Stimulated activated memory B cell treated with anti-CD40 and anti-IgM and Interleukin-4, amounts not matched to agents 10 μg/mL and 1 μg/mL and 100 μg/mL, for 72 hours (primary cell): ENCODE results near the gene GSTA4.
"Not testable (repeated sequence)": the region's sequence is repeated elsewhere in the genome, so short reads cannot be mapped to it uniquely, and the experiment has no call there.

Source experiments
- ATAC-seq: fragments of 150-1000 bp; cut with Tn5 transposase; 2 replicates; pipeline ENCODE4 v1.10.0; 2021
- H3K27ac Mint-ChIP-seq: one replicate; pipeline ENCODE4 v1.8.0; 2022; ENCODE audit warnings: mild to moderate bottlenecking, mixed read lengths
- H3K27me3 Mint-ChIP-seq: one replicate; pipeline ENCODE4 v1.8.0; 2022; ENCODE audit warnings: mixed read lengths
- H3K36me3 Mint-ChIP-seq: one replicate; pipeline ENCODE4 v1.8.0; 2022; ENCODE audit warnings: mixed read lengths
- H3K4me1 Mint-ChIP-seq: one replicate; pipeline ENCODE4 v1.8.0; 2022; ENCODE audit warnings: mixed read lengths
- H3K4me3 Mint-ChIP-seq: one replicate; pipeline ENCODE4 v1.8.0; 2022; ENCODE audit warnings: mild to moderate bottlenecking, moderate library complexity, mixed read lengths
- H3K9me3 Mint-ChIP-seq: one replicate; pipeline ENCODE4 v1.8.0; 2022; ENCODE audit warnings: mixed read lengths

GSTA4 gene

GRCh38 chr6:52965380-52965779 is 29.7 kb downstream of the GSTA4 start:
- H3K4me1 Mint-ChIP-seq = peaks cover 7% of the 10 kb centered on the region
- no peak overlapping the region for H3K4me3 Mint-ChIP-seq
- H3K27ac Mint-ChIP-seq = no peak overlapping the region
- H3K9me3 Mint-ChIP-seq = no peaks in the 10 kb centered on the region
- no peaks in the 10 kb centered on the region for H3K36me3 Mint-ChIP-seq
- no peak for ATAC-seq
- H3K27me3 Mint-ChIP-seq = no peaks in the 10 kb centered on the region

DNA sequence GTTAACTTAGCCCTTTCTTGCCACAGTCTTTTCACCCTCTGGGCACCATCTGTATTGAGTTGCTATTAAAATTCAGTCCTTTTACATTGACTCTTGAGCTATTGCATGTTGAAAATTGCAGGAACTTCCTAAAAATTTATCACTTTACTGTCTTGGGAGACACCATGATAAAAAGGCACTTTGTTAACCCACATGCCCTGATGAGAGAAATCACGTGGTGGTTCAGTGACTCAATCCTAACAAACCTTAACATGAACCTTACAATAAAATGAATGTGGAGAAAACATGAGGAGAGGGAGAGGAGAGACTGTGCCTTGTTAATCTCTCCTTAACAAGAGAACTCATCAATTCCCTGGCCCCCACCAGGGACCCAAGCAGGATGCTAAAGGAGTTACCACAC is 30.8 kb downstream of the GSTA4 start:
- H3K4me3 Mint-ChIP-seq = no peak overlapping the region
- no peaks in the 10 kb centered on the region for H3K27me3 Mint-ChIP-seq
- H3K36me3 Mint-ChIP-seq = no peaks in the 10 kb centered on the region
- H3K27ac Mint-ChIP-seq = no peak overlapping the region
- H3K4me1 Mint-ChIP-seq = no peaks in the 10 kb centered on the region
- ATAC-seq = no peak
- no peaks in the 10 kb centered on the region for H3K9me3 Mint-ChIP-seq

- H3K27ac Mint-ChIP-seq = no peak overlapping the region
- ATAC-seq = no peak
- no peaks in the 10 kb centered on the region for H3K36me3 Mint-ChIP-seq
- H3K9me3 Mint-ChIP-seq = no peaks in the 10 kb centered on the region
- H3K4me1 Mint-ChIP-seq = no peaks in the 10 kb centered on the region
- H3K4me3 Mint-ChIP-seq = no peak overlapping the region
- H3K27me3 Mint-ChIP-seq = no peaks in the 10 kb centered on the region
Observed at GRCh38 chr6:52962701-52963100, 32.4 kb downstream of the GSTA4 start.

GRCh38 chr6:52961022-52961421 is 34.1 kb downstream of the GSTA4 start:
- not testable (repeated sequence) for ATAC-seq, H3K27me3 Mint-ChIP-seq, H3K4me3 Mint-ChIP-seq, H3K36me3 Mint-ChIP-seq, H3K27ac Mint-ChIP-seq, H3K9me3 Mint-ChIP-seq, H3K4me1 Mint-ChIP-seq

- not testable (repeated sequence) for H3K27ac Mint-ChIP-seq, H3K27me3 Mint-ChIP-seq, H3K9me3 Mint-ChIP-seq, ATAC-seq, H3K4me3 Mint-ChIP-seq, H3K4me1 Mint-ChIP-seq, H3K36me3 Mint-ChIP-seq
Observed at GRCh38 chr6:52960211-52960610, 34.9 kb downstream of the GSTA4 start.

DNA sequence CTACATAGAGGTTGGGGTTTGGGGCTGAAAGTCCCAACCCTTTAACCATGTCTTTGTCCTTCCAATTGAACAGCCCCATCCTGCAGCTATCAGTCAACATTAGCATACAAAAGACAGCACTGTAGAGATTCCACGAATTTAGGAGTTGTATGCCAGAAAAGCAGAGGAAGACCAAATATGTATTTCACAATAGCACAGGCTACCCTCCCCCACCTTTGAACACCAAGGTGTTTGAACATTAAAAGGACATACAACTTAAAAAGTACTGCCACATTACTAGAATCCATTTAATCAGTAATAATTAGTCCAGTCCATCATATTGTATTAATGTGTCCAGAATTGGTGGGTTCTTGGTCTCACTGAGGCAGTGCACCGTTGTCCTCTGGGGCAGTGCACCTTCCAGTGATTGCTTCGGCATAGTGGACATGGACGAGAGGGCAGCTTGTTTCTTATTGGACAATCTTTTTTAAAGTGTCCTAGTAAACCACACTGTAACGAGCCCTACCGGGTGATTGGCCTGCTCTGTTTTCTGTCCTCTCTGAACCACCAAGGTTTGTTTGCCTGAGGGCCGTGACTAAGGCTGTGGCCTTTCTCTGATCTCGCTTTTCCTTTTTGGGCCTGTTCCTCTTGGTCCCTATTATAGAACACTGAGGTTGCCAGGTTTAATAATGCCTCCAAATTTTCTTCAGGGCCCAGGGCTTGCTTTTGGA is 36.4 kb downstream of the GSTA4 start:
- no peaks in the 10 kb centered on the region for H3K36me3 Mint-ChIP-seq
- H3K4me3 Mint-ChIP-seq = no peak overlapping the region

GRCh38 chr6:52955871-52956270 is 39.2 kb downstream of the GSTA4 start:
- Mint-ChIP-seq H3K27ac (no peak overlapping the region), H3K4me3 (no peak overlapping the region), H3K36me3 (no peaks in the 10 kb centered on the region), H3K4me1 (no peaks in the 10 kb centered on the region), H3K9me3 (no peaks in the 10 kb centered on the region), H3K27me3 (no peaks in the 10 kb centered on the region)
- no peak for ATAC-seq

More for the DNA sequence above, 36.4 kb downstream of the GSTA4 start:
- no peaks in the 10 kb centered on the region for H3K27me3 Mint-ChIP-seq
- H3K9me3 Mint-ChIP-seq = no peaks in the 10 kb centered on the region
- no peak for ATAC-seq
- H3K4me1 Mint-ChIP-seq = no peaks in the 10 kb centered on the region
- no peak overlapping the region for H3K27ac Mint-ChIP-seq

GRCh38 chr6:52953911-52954839 is 40.9 kb downstream of the GSTA4 start:
- H3K4me1 Mint-ChIP-seq = no peaks in the 10 kb centered on the region
- ATAC-seq = no peak
- no peaks in the 10 kb centered on the region for H3K27me3 Mint-ChIP-seq
- no peaks in the 10 kb centered on the region for H3K36me3 Mint-ChIP-seq
- H3K9me3 Mint-ChIP-seq = no peaks in the 10 kb centered on the region
- no peak overlapping the region for H3K4me3 Mint-ChIP-seq
- no peak overlapping the region for H3K27ac Mint-ChIP-seq

DNA sequence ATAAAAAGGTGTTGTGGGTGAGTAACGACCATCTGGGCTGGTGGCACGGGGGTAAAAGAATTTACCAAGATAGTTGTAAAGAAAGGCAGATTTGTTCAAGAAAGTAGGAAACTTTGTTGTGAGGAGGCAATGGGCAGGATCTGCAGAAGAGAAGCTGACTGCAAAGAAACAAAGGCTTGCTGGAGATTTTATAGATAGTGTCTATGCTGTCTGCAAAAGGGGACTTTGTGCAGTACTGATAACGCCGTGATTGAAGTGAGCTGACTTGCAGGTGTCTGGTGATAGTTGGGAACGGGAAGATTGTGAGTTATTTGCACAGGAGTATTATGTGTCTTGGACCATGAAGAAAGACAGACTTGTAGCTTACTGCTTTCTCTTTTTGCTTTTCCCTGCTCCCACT is 48.8 kb downstream of the GSTA4 start:
- Mint-ChIP-seq H3K27ac (no peak overlapping the region), H3K36me3 (no peaks in the 10 kb centered on the region), H3K9me3 (no peaks in the 10 kb centered on the region), H3K27me3 (peaks cover 46% of the 10 kb centered on the region), H3K4me1 (no peaks in the 10 kb centered on the region), H3K4me3 (no peak overlapping the region)
- ATAC-seq = no peak

DNA sequence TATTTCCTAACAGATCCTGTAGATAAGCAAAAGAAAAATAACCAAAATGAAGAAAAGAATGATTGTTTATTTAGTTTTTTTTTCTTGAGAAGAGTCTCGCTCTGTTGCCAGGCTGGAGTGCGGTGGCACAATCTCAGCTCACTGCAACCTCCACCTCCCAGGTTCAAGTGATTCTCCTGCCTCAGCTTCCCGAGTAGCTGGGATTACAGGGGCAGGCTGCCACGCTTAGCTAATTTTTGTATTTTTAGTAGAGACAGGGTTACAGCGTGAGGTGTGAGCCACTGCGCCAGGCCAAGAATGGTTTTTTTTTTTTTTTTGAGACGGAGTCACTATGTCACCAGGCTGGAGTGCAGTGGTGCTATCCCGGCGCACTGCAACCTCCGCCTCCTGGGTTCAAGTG is 52.3 kb downstream of the GSTA4 start:
- ATAC-seq, H3K27ac Mint-ChIP-seq, H3K4me3 Mint-ChIP-seq, H3K36me3 Mint-ChIP-seq, H3K4me1 Mint-ChIP-seq, H3K9me3 Mint-ChIP-seq: not testable (repeated sequence)
- peaks cover 35% of the 10 kb centered on the region for H3K27me3 Mint-ChIP-seq

DNA sequence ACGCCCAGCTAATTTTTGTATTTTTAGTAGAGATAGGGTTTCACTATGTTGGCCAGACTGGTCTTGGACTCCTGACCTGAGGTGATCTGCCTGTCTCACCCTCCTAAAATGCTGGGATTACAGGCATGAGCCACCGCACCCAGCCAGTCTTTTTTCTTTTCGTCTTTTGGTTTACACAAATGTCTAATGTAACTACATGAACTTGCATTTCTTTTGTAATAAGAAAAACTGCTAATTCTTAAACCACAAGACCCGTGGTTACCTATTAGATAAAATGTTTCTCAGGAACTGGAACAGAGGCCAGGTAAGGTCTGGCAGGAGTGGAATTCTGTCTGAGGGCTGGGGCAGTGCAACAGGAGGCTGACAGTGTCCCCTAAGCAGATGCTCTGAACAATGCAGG is 52.9 kb downstream of the GSTA4 start:
- Mint-ChIP-seq H3K4me3 (no peak overlapping the region), H3K27me3 (peaks cover 32% of the 10 kb centered on the region), H3K9me3 (no peaks in the 10 kb centered on the region), H3K27ac (no peak overlapping the region), H3K36me3 (no peaks in the 10 kb centered on the region), H3K4me1 (no peaks in the 10 kb centered on the region)
- no peak for ATAC-seq

DNA sequence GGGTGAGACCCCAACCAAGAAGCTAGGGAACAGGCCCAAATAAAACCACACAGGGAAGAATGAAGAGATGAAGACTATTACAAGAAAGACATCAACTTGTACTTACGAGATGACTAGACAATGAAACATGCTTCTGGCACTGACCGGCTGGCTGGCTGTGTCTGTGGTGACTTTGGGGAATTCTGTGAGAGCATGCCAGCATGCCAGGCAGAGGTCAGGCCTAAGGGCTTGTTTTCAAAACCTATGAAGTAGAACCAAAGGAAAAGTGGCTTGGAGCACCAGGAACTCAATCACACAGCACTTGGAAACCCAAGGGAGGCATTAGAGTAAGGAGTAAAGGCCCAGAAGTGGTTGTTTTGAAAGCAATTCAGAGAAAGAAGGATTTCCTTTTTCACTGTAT is 57.2 kb downstream of the GSTA4 start:
- H3K9me3 Mint-ChIP-seq = no peaks in the 10 kb centered on the region
- peaks cover 9% of the 10 kb centered on the region for H3K27me3 Mint-ChIP-seq
- H3K4me1 Mint-ChIP-seq = no peaks in the 10 kb centered on the region
- no peak overlapping the region for H3K4me3 Mint-ChIP-seq
- H3K36me3 Mint-ChIP-seq = no peaks in the 10 kb centered on the region
- no peak for ATAC-seq
- no peak overlapping the region for H3K27ac Mint-ChIP-seq

DNA sequence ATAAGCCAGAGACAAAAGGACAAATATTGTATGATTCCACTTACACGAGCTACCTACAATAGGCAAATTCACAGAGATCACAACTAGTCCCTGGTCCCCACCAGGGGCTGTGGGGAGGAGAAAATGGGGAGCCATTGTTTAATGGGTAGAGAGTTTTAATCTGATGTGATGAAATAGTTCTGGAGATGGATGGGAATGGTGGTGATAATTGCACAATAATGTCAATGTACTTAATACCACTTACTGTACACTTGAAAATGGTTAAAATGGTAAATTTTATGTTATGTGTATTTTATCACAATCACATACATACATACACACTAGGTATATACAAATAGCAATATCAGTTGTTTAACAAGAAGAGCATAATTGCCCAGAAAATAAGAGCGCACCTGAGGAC is 61.3 kb downstream of the GSTA4 start:
- H3K27me3 Mint-ChIP-seq = no peaks in the 10 kb centered on the region
- H3K4me3 Mint-ChIP-seq = no peak overlapping the region
- H3K36me3 Mint-ChIP-seq = no peaks in the 10 kb centered on the region
- H3K9me3 Mint-ChIP-seq = peaks cover 3% of the 10 kb centered on the region
- ATAC-seq = no peak
- no peak overlapping the region for H3K27ac Mint-ChIP-seq
- H3K4me1 Mint-ChIP-seq = no peaks in the 10 kb centered on the region

GRCh38 chr6:52931351-52931750 is 63.7 kb downstream of the GSTA4 start:
- no peak overlapping the region for H3K27ac Mint-ChIP-seq
- H3K4me3 Mint-ChIP-seq = no peak overlapping the region
- ATAC-seq = no peak
- H3K9me3 Mint-ChIP-seq = peaks cover 3% of the 10 kb centered on the region
- H3K27me3 Mint-ChIP-seq = peaks cover 7% of the 10 kb centered on the region
- H3K4me1 Mint-ChIP-seq = no peaks in the 10 kb centered on the region
- no peaks in the 10 kb centered on the region for H3K36me3 Mint-ChIP-seq

DNA sequence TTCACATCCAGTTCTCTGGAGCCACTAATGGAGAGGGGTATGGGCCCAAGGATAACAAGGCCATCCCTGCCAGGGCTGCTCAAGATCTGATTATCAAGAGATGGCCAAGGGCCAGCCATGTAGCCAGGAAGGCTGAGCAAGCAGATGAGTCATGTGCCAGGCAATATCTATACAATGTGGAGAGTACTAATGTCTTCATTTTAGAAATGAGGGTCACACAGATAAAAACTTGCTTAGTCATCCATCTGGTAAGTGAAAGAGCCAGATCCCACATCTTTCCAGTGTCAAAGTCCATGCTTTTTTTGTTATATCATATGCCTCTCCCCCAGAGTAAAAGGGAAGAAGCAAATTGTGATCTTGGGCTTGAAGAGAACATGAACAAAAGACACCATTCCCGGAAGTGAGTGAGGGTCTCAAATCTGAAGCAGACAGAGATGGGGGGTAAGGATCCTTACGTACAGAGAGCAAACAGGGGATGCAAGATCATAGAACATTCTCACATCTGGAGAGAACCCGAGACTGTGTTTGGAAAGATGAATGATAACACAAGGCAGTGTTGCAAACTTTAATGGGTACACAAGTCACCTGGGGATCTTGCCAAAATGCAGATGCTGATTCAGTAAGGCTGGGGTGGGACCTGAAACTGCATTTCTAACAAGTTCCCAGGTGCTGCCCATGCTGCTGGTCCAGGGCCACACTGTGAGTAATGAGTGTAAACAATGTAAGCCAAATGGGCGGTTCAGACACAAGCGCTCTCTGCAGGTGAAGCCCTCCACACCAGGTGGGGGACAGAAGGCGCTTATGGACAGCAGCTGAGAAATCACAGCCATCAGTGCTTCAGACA is 65.5 kb downstream of the GSTA4 start:
- peaks cover 15% of the 10 kb centered on the region for H3K27me3 Mint-ChIP-seq
- H3K27ac Mint-ChIP-seq = no peak overlapping the region
- no peak overlapping the region for H3K4me3 Mint-ChIP-seq
- no peaks in the 10 kb centered on the region for H3K4me1 Mint-ChIP-seq
- peaks cover 3% of the 10 kb centered on the region for H3K9me3 Mint-ChIP-seq
- ATAC-seq = no peak
- H3K36me3 Mint-ChIP-seq = no peaks in the 10 kb centered on the region
